ENCODE data around the gene TSPEAR.

- no peak for TF ChIP-seq CTCF (IDR thresholded peaks at IDR 0.05)
- no peak for TF ChIP-seq POLR2A (IDR thresholded peaks at IDR 0.05)
These were observed 16.4 kb upstream of the TSPEAR start for GRCh38 chr21:44727757-44728156.

All from right lobe of liver (tissue), 4 donors.